ENCODE results near the gene RAI14. TPM values are rescaled to one million over a fixed set of nuclear protein-coding genes. Genes with fewer than 3 reads are reported as not detected.
"Not testable (repeated sequence)": the region's sequence is repeated elsewhere in the genome, so short reads cannot be mapped to it uniquely, and the experiment has no call there.

The RAI14 gene
- total RNA-seq, 2 experiments from 2014 or later: 0.92 to 12.3 TPM

DNA sequence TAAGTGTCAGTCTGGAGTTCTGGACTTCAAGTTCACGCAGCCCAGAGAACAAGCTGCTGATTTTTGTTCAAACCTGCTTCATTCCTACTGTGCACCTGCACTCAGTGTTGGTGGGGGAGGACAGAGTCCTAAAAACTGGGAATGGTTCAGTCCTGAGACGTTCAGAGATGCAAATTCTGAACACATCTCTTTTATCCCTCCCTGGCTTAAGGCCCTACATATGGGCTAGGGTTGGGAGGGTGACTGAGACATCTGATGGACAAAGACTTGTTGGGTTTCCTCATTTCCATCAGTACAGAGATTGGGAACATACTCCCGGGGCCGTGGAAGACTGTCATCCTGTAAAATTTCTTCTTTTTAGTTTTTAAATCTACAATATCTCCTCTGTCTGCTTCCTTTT, 99.8 kb downstream of the RAI14 start:
- Histone ChIP-seq H3K4me2 (ENCODE audit: low read length) (no peak overlapping the region), H3K36me3 (ENCODE audit: insufficient read depth, low read length) (no peaks in the 10 kb centered on the region), H3K79me2 (ENCODE audit: insufficient read depth, low read depth, low read length) (no peaks in the 10 kb centered on the region), H3K4me1 (ENCODE audit: insufficient read depth, low read length, poor library complexity, severe bottlenecking) (no peaks in the 10 kb centered on the region), H3K9me3 (ENCODE audit: low read length) (no peaks in the 10 kb centered on the region), H2AFZ (ENCODE audit: low read length) (no peak overlapping the region), H3K27ac (ENCODE audit: low read depth, low read length, poor library complexity, severe bottlenecking) (no peak overlapping the region), H4K20me1 (ENCODE audit: insufficient read depth, low read length) (no peaks in the 10 kb centered on the region), H3K4me3 (ENCODE audit: low read depth, low read length, poor library complexity, severe bottlenecking) (no peak overlapping the region), H3K9me2 (ENCODE audit: insufficient read depth, low read length) (no peaks in the 10 kb centered on the region)
- TF ChIP-seq, protein P1, sequence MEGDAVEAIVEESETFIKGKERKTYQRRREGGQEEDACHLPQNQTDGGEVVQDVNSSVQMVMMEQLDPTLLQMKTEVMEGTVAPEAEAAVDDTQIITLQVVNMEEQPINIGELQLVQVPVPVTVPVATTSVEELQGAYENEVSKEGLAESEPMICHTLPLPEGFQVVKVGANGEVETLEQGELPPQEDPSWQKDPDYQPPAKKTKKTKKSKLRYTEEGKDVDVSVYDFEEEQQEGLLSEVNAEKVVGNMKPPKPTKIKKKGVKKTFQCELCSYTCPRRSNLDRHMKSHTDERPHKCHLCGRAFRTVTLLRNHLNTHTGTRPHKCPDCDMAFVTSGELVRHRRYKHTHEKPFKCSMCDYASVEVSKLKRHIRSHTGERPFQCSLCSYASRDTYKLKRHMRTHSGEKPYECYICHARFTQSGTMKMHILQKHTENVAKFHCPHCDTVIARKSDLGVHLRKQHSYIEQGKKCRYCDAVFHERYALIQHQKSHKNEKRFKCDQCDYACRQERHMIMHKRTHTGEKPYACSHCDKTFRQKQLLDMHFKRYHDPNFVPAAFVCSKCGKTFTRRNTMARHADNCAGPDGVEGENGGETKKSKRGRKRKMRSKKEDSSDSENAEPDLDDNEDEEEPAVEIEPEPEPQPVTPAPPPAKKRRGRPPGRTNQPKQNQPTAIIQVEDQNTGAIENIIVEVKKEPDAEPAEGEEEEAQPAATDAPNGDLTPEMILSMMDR (conservative IDR thresholded peaks at IDR 0.05; ENCODE audit: low read length): no peak
- TF ChIP-seq EZH2phosphoT487 (IDR thresholded peaks at IDR 0.05; ENCODE audit: borderline replicate concordance, low read depth, low read length): no peak
- intact Hi-C loops (cut with micrococcal nuclease; ENCODE audit: unreplicated experiment): no loop called here
- no TSS peak for BruUV-seq (replicated peaks)
- DNase-seq (ENCODE audit: low spot score): no peak
- CTCF ChIA-PET (ENCODE audit: unreplicated experiment): no interaction called here
- POLR2A ChIA-PET: interaction anchor here (0.6 kb wide), 1 partner anchor 244 kb away, joined by 4 read pairs; no protein-coding TSS in a partner anchor

DNA sequence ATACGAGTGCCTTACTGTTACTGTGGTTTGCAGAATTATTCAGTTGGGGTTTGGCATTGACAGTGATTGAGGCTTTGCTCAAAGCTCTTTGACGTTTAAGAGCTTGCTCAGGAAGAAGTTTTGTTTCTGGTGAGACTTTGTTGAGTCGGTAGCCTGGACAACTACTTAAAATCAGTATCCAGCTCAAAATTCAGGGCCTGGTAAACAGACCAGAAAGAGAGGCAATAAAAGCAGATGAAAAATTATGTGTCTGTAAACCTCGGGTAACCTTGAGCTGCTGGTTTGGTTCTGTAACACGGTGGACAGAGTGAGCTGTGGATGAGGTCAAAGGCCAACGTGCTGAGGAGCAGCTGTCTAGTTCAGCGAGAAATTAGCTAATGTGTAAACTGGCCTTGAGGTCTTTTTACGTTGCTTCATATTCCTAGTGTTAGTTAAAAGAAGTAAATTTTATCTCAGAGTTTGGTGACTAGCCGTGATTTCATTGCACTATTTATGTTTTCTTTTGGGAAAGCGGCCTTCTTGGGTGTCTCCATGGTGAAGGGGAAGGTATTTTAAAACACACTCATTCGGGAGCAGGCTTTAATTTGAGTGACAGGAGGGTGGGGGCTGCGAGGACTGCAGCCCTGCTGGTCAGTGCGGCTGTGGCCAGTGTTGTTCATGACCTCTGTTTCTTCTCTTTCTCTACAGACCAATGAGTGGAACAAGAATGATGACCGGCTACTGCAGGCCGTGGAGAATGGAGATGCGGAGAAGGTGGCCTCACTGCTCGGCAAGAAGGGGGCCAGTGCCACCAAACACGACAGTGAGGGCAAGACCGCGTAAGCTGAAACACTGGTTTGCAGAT, 100.9 kb downstream of the RAI14 start:
- TF ChIP-seq EZH2phosphoT487 (IDR thresholded peaks at IDR 0.05; ENCODE audit: borderline replicate concordance, low read depth, low read length): no peak
- TF ChIP-seq, protein P1 (conservative IDR thresholded peaks at IDR 0.05; ENCODE audit: low read length): no peak
- no peak overlapping the region for H2AFZ ChIP-seq (ENCODE audit: low read length)
- no peak overlapping the region for H3K4me2 ChIP-seq (ENCODE audit: low read length)
- H3K4me3 ChIP-seq (ENCODE audit: low read depth, low read length, poor library complexity, severe bottlenecking): no peak overlapping the region
- intact Hi-C loops (cut with micrococcal nuclease; ENCODE audit: unreplicated experiment): no loop called here
- CTCF ChIA-PET (ENCODE audit: unreplicated experiment): no interaction called here
- H3K4me1 ChIP-seq (ENCODE audit: insufficient read depth, low read length, poor library complexity, severe bottlenecking): no peaks in the 10 kb centered on the region
- DNase-seq (ENCODE audit: low spot score): no peak
- no peaks in the 10 kb centered on the region for H3K9me3 ChIP-seq (ENCODE audit: low read length)
- H4K20me1 ChIP-seq (ENCODE audit: insufficient read depth, low read length): no peaks in the 10 kb centered on the region
- no peaks in the 10 kb centered on the region for H3K79me2 ChIP-seq (ENCODE audit: insufficient read depth, low read depth, low read length)
- no TSS peak for BruUV-seq (replicated peaks)
- H3K27ac ChIP-seq (ENCODE audit: low read depth, low read length, poor library complexity, severe bottlenecking): no peak overlapping the region
- POLR2A ChIA-PET: interaction anchor here (0.5 to 0.6 kb wide), 2 partner anchors 245 to 443 kb away, joined by 3 to 4 read pairs; no protein-coding TSS in a partner anchor
- no peaks in the 10 kb centered on the region for H3K36me3 ChIP-seq (ENCODE audit: insufficient read depth, low read length)
- H3K9me2 ChIP-seq (ENCODE audit: insufficient read depth, low read length): no peaks in the 10 kb centered on the region

DNA sequence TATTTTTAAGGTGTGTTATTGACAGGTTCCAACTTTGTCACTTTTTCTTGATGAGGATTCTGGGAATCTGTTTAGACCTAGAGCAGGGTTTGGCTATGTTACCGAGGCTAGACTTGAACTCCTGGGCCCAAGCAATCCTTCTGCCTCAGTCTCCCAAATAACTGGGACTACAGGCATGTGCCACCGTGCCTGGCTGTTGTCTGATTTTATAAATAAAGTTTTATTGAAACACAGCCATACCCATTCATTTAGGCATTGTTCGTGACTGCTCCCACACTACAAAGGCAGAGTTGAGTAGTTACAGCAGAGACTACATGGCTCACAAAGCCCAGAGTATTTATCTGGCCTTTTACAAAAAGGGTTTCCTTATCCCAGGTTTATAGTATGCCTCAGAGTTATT, 102.4 kb downstream of the RAI14 start:
- CTCF ChIA-PET (ENCODE audit: unreplicated experiment): no interaction called here
- no peak overlapping the region for H3K4me2 ChIP-seq (ENCODE audit: low read length)
- BruUV-seq (replicated peaks): no TSS peak
- intact Hi-C loops (cut with micrococcal nuclease; ENCODE audit: unreplicated experiment): no loop called here
- POLR2A ChIA-PET: no interaction called here
- no peaks in the 10 kb centered on the region for H3K4me1 ChIP-seq (ENCODE audit: insufficient read depth, low read length, poor library complexity, severe bottlenecking)
- H3K36me3 ChIP-seq (ENCODE audit: insufficient read depth, low read length): no peaks in the 10 kb centered on the region
- no peaks in the 10 kb centered on the region for H3K79me2 ChIP-seq (ENCODE audit: insufficient read depth, low read depth, low read length)
- TF ChIP-seq, protein P1 (conservative IDR thresholded peaks at IDR 0.05; ENCODE audit: low read length): no peak
- TF ChIP-seq EZH2phosphoT487 (IDR thresholded peaks at IDR 0.05; ENCODE audit: borderline replicate concordance, low read depth, low read length): no peak
- no peak overlapping the region for H2AFZ ChIP-seq (ENCODE audit: low read length)
- no peaks in the 10 kb centered on the region for H4K20me1 ChIP-seq (ENCODE audit: insufficient read depth, low read length)
- no peak overlapping the region for H3K27ac ChIP-seq (ENCODE audit: low read depth, low read length, poor library complexity, severe bottlenecking)
- H3K4me3 ChIP-seq (ENCODE audit: low read depth, low read length, poor library complexity, severe bottlenecking): no peak overlapping the region
- no peak for DNase-seq (ENCODE audit: low spot score)
- H3K9me2 ChIP-seq (ENCODE audit: insufficient read depth, low read length): no peaks in the 10 kb centered on the region
- H3K9me3 ChIP-seq (ENCODE audit: low read length): no peaks in the 10 kb centered on the region

DNA sequence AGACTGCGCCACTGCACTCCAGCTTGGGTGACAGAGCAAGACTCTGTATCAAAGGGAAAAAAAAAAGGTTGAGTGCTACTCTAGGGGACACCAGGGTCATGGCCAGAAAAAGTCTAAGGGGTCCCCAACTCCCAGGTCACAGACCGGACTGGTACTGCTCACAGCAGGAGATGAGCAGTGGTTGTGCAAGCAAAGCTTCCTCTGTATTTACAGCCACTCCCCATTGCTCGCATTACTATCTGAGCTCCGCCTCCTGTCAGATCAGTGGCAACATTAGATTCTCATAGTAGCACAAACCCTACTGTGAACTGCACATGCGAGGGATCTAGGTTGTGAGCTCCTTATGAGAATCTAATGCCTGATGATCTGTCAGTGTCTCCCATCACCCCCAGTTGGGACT, 103.1 kb downstream of the RAI14 start:
- BruUV-seq (replicated peaks); H3K4me1 ChIP-seq (ENCODE audit: insufficient read depth, low read length, poor library complexity, severe bottlenecking); H3K36me3 ChIP-seq (ENCODE audit: insufficient read depth, low read length); H3K9me2 ChIP-seq (ENCODE audit: insufficient read depth, low read length); H3K4me2 ChIP-seq (ENCODE audit: low read length); H3K79me2 ChIP-seq (ENCODE audit: insufficient read depth, low read depth, low read length); H4K20me1 ChIP-seq (ENCODE audit: insufficient read depth, low read length); H3K4me3 ChIP-seq (ENCODE audit: low read depth, low read length, poor library complexity, severe bottlenecking); DNase-seq (ENCODE audit: low spot score); H2AFZ ChIP-seq (ENCODE audit: low read length); intact Hi-C loops (cut with micrococcal nuclease; ENCODE audit: unreplicated experiment); H3K9me3 ChIP-seq (ENCODE audit: low read length); H3K27ac ChIP-seq (ENCODE audit: low read depth, low read length, poor library complexity, severe bottlenecking): not testable (repeated sequence)
- ChIA-PET POLR2A (interaction anchor here (0.6 kb wide), 1 partner anchor 24 kb away, joined by 3 read pairs; no protein-coding TSS in a partner anchor), CTCF (ENCODE audit: unreplicated experiment) (interaction anchor here (0.6 kb wide), 2 partner anchors 85 to 145 kb away, joined by 3 to 4 read pairs; no protein-coding TSS in a partner anchor)
